Measurements from ENCODE around the gene DYRK1A. TPM values are rescaled to one million over a fixed set of nuclear protein-coding genes. Genes with fewer than 3 reads are reported as not detected.

DYRK1A gene
- total and polyA plus RNA-seq, 2 of the 13 experiments (the other 11 are each of a cell fraction or from before 2014, with no cell fraction given), result 24.6 to 34.2 TPM

GRCh38 chr21:37405629-37406028 is 39.1 kb downstream of the DYRK1A start:
- FAIRE-seq, result no peak
- H3K4me2 ChIP-seq (ENCODE audit: low read depth, low read length), result no peak overlapping the region
- peaks cover 76% of the 10 kb centered on the region for H4K20me1 ChIP-seq (ENCODE audit: insufficient read depth, low read length)
- no peak for DNase-seq (ENCODE audit: low spot score)
- peaks cover 7% of the 10 kb centered on the region; the same call in 1 of the 2 replicates for H3K9me3 ChIP-seq (ENCODE audit: low read length)
- ATAC-seq, result no peak
- POLR2A ChIA-PET, result no interaction called here
- 0 out of 5 replicates have a peak, but pooled peaks cover 0 to 1% of the 10 kb centered on the region in 2 experiments for H3K36me3 ChIP-seq (replicated peaks in 1 of 2; ENCODE audit: control insufficient read depth in 1 of 2, insufficient read depth in 2 of 2, low read length in 2 of 2)
- intact Hi-C loops (cut with micrococcal nuclease; ENCODE audit: unreplicated experiment) (no loop called here), in situ Hi-C loops (cut with HindIII; ENCODE audit: extremely low pct_ligation_motif_present, low pct_unique_long_range_greater_than_20kb) (no loop called here)
- H3K79me2 ChIP-seq (ENCODE audit: insufficient read depth, low read length), result peaks cover 97% of the 10 kb centered on the region
- H3K27ac ChIP-seq (ENCODE audit: extremely low read length, insufficient read depth, low read length), result no peak overlapping the region
- H2AFZ ChIP-seq (ENCODE audit: low read length), result no peak overlapping the region
- WGBS (ENCODE audit: low lambda C conversion rate), result 95% methylated on average over 4 of the region's 4 CpGs
- CTCF ChIA-PET (ENCODE audit: low intra/inter-chr PET ratio, low total read pairs), result no interaction called here
- H3K9ac ChIP-seq (ENCODE audit: insufficient read depth, low read depth, low read length), result no peak overlapping the region
- BruUV-seq (replicated peaks), result no TSS peak
- no peak overlapping the region for H3K4me3 ChIP-seq (replicated peaks in 1 of 3; ENCODE audit: insufficient read depth in 1 of 3, low read depth in 2 of 3, low read length in 3 of 3)
- H3K4me1 ChIP-seq (ENCODE audit: insufficient read depth, low read length), result peaks cover 18% of the 10 kb centered on the region; the same call in 1 of the 2 replicates
- H3K27me3 ChIP-seq (ENCODE audit: control insufficient read depth in 1 of 2, insufficient read depth in 2 of 2, low read length in 2 of 2), result no peaks in the 10 kb centered on the region
- TF ChIP-seq BRCA1 (CRISPR knock-in tag; IDR thresholded peaks at IDR 0.05) (no peak), HNF1A (IDR thresholded peaks at IDR 0.05; ENCODE audit: low read depth) (no peak), HNF1A (CRISPR knock-in tag; IDR thresholded peaks at IDR 0.05; ENCODE audit: borderline replicate concordance) (no peak), HES4 (CRISPR knock-in tag; IDR thresholded peaks at IDR 0.05; ENCODE audit: borderline replicate concordance) (no peak), THRA (CRISPR knock-in tag; IDR thresholded peaks at IDR 0.05; ENCODE audit: borderline replicate concordance) (no peak), SUZ12 (IDR thresholded peaks at IDR 0.05; ENCODE audit: low read depth, low read length) (no peak), YEATS2 (CRISPR knock-in tag; IDR thresholded peaks at IDR 0.05; ENCODE audit: borderline replicate concordance) (no peak), TSC22D2 (CRISPR knock-in tag; IDR thresholded peaks at IDR 0.05; ENCODE audit: borderline replicate concordance) (no peak), YEATS4 (CRISPR knock-in tag; IDR thresholded peaks at IDR 0.05; ENCODE audit: borderline replicate concordance) (no peak), MAX (IDR thresholded peaks at IDR 0.05) (no peak), FOXK2 (IDR thresholded peaks at IDR 0.05) (no peak), ZSCAN20 (CRISPR knock-in tag; IDR thresholded peaks at IDR 0.05; ENCODE audit: borderline replicate concordance) (no peak)
- TF ChIP-seq, protein P1, sequence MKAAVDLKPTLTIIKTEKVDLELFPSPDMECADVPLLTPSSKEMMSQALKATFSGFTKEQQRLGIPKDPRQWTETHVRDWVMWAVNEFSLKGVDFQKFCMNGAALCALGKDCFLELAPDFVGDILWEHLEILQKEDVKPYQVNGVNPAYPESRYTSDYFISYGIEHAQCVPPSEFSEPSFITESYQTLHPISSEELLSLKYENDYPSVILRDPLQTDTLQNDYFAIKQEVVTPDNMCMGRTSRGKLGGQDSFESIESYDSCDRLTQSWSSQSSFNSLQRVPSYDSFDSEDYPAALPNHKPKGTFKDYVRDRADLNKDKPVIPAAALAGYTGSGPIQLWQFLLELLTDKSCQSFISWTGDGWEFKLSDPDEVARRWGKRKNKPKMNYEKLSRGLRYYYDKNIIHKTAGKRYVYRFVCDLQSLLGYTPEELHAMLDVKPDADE (CRISPR knock-in tag; IDR thresholded peaks at IDR 0.05), result no peak
- TF ChIP-seq, protein P2, sequence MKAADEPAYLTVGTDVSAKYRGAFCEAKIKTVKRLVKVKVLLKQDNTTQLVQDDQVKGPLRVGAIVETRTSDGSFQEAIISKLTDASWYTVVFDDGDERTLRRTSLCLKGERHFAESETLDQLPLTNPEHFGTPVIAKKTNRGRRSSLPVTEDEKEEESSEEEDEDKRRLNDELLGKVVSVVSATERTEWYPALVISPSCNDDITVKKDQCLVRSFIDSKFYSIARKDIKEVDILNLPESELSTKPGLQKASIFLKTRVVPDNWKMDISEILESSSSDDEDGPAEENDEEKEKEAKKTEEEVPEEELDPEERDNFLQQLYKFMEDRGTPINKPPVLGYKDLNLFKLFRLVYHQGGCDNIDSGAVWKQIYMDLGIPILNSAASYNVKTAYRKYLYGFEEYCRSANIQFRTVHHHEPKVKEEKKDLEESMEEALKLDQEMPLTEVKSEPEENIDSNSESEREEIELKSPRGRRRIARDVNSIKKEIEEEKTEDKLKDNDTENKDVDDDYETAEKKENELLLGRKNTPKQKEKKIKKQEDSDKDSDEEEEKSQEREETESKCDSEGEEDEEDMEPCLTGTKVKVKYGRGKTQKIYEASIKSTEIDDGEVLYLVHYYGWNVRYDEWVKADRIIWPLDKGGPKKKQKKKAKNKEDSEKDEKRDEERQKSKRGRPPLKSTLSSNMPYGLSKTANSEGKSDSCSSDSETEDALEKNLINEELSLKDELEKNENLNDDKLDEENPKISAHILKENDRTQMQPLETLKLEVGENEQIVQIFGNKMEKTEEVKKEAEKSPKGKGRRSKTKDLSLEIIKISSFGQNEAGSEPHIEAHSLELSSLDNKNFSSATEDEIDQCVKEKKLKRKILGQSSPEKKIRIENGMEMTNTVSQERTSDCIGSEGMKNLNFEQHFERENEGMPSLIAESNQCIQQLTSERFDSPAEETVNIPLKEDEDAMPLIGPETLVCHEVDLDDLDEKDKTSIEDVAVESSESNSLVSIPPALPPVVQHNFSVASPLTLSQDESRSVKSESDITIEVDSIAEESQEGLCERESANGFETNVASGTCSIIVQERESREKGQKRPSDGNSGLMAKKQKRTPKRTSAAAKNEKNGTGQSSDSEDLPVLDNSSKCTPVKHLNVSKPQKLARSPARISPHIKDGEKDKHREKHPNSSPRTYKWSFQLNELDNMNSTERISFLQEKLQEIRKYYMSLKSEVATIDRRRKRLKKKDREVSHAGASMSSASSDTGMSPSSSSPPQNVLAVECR (CRISPR knock-in tag; IDR thresholded peaks at IDR 0.05; ENCODE audit: borderline replicate concordance), result no peak
